AG09319 (cell line): ENCODE data around the gene WWC2.

ENCODE experiments used
- DNase-seq: peaks from one replicate; pipeline ENCODE4 v3.0.0-alpha.2; 2010; ENCODE audit warnings: low read depth; ENCODE audit errors: extremely low read depth
- CTCF ChIP-seq: IDR thresholded peaks from 2 replicates; pipeline ENCODE4 v1.5.1; 2011; ENCODE audit warnings: low read depth, mild to moderate bottlenecking, inconsistent platforms, low read length, moderate library complexity

WWC2 gene

DNA sequence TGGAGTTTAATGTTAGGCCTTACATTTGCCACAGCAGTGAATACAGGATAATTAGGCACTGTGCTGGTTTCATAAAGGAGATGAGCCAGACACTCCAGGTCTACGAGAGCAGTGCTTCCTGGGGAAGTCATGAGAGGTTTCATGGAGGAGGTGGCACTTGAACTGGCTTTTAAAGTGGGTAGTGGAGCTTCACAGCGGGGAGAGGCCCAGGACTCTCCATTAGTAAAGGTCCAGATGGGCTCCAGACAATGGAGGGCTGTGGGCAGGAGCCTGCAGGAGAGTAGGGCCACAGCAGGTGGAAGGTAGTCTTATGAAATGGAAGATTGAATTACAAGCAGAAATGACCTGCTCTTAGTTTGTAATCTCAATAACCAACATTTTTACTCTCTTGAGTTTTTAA is 192.0 kb downstream of the WWC2 start:
- no peak for TF ChIP-seq CTCF
- no peak for DNase-seq

- no peak for DNase-seq
- no peak for TF ChIP-seq CTCF
Observed at GRCh38 chr4:183295711-183296110, 196.7 kb downstream of the WWC2 start.

GRCh38 chr4:183297675-183298074 is 198.6 kb downstream of the WWC2 start:
- TF ChIP-seq CTCF = no peak
- no peak for DNase-seq

- no peak for TF ChIP-seq CTCF
- no peak for DNase-seq
Observed at GRCh38 chr4:183299464-183299863, 200.4 kb downstream of the WWC2 start.

- no peak for TF ChIP-seq CTCF
- DNase-seq = no peak
Observed at GRCh38 chr4:183300070-183300469, 201.0 kb downstream of the WWC2 start.

- TF ChIP-seq CTCF = no peak
- DNase-seq = no peak
Observed at GRCh38 chr4:183300655-183301054, 201.6 kb downstream of the WWC2 start.

DNA sequence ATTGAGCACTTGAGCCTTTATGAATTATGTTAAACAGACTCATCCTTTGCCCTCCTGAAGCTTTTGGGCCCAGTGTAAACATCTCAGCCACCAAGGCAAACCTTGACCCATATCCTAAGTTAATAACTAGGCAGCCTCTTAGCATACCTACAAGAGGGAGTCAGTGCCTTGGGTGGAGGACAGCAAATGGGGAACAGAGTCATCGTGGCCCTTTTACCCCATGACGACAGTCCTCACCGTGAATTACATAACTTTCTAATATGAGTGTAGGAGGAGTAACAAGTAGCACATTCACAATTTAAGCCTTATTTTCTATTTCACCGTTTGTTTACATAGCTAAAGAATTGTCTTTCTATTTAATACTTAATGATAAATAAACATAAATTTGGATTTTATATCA is 204.2 kb downstream of the WWC2 start:
- no peak for DNase-seq
- no peak for TF ChIP-seq CTCF
